HG03108 (cell line): Measurements from ENCODE around the gene ZC3H18.

Experiments
- ATAC-seq: cut with Tn5 transposase; IDR thresholded peaks from one replicate; pipeline ENCODE4 v1.9.1; 2021; ENCODE audit warnings: moderate library complexity; ENCODE audit not compliant: unreplicated experiment

Gene ZC3H18

GRCh38 chr16:88548985-88549384 lies 21.2 kb upstream of the ZC3H18 start:
- no peak for ATAC-seq

GRCh38 chr16:88549671-88550245 lies 20.4 kb upstream of the ZC3H18 start:
- ATAC-seq, result no peak

DNA sequence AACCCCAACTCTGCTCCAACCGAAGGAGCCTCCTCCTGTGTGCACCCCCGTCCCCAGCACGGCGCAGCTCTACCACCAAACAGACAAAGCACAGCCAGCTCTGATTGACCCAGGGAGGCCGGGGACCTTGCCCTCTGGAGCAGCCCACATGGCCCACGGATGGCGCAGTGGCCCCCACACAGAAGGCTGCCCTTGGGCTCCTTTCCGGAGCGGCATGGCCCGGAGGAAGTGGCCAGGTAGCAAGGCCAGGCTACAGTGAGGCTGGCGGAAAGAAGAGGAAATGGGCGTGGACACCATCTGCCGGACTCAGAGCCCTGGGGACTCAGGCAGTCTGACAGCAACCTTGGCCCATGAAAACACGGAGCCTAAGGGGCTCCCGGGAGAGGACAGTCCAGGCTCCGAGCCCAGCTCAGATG lies 19.9 kb upstream of the ZC3H18 start:
- no peak for ATAC-seq

GRCh38 chr16:88552166-88552565 lies 18.0 kb upstream of the ZC3H18 start:
- no peak for ATAC-seq

- ATAC-seq, result no peak
Measured at GRCh38 chr16:88552815-88553214, 17.4 kb upstream of the ZC3H18 start.

GRCh38 chr16:88553739-88554138 lies 16.5 kb upstream of the ZC3H18 start:
- no peak for ATAC-seq

DNA sequence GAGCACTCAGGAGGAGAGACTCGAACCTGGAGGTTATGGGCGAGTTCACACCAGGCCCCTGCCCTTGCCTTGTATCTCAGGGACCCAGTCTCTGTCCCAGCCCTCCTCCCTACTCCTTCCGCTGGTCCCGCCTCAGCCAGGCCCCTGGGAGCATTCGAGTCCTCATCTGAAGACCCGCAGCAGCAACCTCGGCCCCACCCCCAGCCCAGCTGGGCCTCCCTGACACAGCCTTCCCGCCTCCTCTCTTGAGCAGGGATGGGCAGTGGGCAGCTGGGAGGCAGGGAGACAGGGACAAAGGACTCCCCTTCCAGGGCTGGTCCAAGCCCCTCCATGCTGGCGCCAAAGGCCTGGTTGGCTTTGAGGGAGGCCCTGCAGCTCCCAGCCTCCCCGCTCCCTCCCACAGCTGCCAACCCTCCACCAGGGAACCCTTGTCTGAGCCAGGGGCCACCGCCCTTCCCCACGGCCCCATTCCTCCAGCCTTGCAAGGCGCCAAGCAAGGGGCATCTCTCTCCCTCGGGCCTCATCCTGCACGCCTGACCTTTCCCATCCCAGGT lies 15.4 kb upstream of the ZC3H18 start:
- ATAC-seq, result no peak

DNA sequence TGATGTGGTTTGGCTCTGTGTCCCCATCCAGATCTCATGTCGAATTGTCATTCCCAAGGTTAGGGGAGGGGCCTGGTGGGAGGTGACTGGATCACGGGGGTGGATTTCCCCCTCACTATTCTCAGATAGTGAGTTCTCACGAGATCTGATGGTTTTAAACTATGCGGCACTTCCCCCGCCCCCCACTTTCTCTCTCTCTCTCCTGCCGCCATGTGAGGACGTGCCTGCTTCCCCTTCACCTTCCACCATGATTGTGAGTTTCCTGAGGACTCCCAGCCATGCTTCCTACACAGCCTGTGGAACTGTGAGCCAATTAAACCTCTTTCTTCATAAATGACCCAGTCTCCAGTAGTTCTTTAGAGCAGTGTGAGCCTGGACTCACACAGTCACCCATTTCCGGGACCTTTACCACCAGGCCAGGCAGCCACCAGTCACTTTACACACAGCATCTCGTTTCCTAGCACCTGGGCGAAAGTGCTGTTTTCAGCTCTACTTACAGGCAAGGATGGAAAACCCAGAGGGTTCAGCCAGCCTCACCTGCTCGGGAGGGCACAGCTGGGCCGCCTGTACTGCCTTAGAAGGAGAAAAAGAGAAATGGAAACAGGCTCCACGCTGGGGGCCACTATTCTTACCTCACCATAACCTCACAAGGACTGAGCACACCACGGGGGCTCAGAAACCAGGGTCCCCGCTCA lies 13.8 kb upstream of the ZC3H18 start:
- ATAC-seq, result no peak

DNA sequence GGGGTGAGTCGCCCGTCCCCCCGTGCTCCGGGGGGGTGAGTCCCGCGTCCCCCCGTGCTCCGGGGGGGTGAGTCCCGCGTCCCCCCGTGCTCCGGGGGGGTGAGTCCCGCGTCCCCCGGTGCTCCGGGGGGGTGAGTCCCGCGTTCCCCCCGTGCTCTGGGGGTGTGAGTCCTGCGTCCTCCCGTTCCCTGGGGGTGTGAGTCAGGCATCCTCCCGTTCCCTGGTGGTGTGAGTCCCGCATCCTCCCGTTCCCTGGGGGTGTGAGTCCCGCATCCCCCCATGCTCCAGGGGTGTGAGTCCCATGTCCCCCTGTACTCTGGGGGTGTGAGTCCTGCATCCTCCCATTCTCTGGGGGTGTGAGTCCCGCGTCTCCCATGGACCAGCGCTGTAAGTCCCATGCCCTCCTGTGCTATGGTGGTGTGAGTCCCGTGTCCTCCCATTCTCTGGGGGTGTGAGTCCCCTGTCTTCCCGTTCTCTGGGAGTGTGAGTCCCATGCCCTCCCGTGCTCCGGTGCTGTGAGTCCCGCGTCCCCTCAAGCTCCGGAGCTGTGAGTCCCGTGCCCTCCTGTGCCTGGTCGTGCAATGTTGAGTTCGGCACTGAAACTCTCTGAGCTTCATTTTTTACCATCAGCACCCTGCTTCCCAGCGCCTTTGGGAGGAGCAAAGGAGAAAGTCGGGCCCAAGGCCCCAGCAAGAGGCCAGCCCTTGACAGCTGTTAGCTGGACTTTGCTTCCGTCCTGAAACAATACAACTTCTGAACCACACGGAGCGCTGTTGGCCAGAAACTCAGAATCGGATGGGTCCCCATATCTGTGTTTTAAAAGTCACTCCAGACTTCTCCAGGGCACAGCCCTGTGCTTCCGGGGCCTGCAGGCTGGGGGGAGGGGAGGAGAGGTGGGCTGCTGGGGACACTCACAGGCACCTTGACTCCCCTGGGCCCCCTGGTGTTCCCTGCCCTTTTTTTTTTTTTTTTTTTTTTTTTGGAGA lies 11.5 kb upstream of the ZC3H18 start:
- ATAC-seq, result no peak

DNA sequence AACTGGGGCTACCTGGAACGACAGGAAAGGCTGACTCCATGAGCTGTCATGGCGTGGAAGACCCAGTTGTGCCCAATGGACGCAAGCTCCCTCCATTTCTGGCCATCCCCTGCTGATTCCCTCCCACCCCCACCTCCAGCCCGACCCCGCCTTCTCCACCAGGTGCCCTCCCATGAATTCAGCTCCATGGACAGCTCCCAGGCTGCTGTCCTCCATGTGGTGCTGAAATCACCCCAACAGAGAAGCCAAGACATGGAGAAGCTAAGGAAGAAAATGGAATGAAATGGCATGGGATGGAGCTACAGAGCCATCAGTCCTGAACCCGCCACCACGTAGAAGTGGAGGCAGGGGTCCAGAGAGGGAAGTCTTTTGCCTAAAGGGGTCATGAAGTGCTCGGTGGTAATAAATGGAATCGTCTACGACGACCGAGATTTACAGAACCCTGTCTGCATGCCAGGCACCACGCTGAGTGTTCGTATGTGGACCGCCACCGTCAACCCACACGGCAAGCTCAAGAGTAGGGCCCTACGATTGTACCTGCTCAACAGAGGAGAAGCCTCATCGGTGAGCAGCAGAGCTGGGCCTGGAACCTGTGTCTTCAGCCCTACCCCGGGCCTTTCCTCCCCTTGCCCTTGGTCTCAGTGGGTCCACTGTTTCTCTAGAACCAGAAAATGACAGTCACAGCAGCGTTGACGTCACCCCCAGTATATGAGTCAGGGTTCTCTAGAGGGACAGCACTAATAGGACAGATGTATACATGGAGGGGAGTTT lies 9.3 kb upstream of the ZC3H18 start:
- ATAC-seq, result no peak

GRCh38 chr16:88561485-88562359 lies 8.5 kb upstream of the ZC3H18 start:
- ATAC-seq, result no peak

DNA sequence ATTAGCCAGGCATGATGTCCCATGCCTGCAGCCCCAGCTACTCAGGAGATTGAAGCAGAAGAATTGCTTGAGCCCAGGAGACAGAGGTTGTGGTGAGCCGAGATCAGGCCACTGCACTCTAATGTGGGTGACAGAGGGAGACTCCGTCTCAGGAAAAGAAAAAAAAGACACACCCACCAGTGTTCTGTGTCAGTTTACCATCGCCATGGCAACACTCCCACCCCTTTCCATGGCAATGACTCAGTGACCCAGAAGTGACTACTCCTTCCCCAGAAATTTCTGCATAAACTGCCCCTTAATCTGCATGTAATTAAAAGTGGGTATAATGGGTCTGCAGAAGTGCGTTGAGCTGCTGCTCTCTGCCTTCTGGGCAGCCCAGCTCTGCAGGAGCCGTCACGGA lies 4.0 kb upstream of the ZC3H18 start:
- ATAC-seq, result no peak

- ATAC-seq, result no peak
Measured at GRCh38 chr16:88568710-88569613, 1.2 kb upstream of the ZC3H18 start.

- peak; percentile 18 for ATAC-seq
Measured at GRCh38 chr16:88569614-88569984, 604 bp upstream of the ZC3H18 start.

- peak; percentile 13 for ATAC-seq
Measured at GRCh38 chr16:88570691-88571092, 489 bp downstream of the ZC3H18 start.

DNA sequence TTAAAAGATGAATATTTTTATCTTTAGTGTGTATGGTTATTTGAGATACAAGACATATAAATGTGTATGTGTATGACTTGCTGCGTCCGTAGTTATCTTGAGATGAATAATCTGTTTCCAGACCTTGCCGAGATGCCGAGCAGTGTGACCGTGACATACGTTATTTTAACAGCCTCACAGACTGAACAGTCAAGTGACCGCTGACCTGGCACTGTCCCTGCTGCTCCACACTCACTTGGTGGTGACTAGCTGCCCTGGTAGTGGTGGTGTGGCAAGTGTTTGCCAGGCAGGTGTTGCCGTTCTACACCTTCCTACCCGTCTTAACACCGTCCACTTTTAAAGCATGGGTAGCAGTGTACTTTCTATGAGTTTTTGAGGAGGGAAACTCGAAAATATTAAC lies 5.0 kb downstream of the ZC3H18 start:
- ATAC-seq, result no peak

- ATAC-seq, result no peak
Measured at GRCh38 chr16:88576307-88576706, 6.1 kb downstream of the ZC3H18 start.

DNA sequence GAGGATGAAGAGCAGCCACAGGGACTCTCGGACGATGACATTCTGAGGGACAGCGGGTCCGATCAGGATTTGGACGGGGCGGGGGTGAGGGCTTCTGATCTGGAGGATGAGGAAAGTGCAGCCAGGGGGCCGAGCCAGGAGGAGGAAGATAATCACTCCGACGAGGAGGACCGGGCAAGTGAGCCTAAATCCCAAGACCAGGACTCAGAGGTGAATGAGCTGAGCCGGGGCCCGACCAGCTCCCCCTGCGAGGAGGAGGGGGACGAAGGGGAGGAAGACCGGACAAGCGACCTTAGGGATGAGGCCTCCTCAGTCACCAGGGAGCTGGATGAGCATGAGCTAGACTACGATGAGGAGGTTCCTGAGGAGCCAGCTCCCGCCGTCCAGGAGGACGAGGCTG lies 7.0 kb downstream of the ZC3H18 start:
- no peak for ATAC-seq
